HepG2 (cell line): ENCODE data around the gene NGF. TPM values are rescaled to one million over a fixed set of nuclear protein-coding genes. Genes with fewer than 3 reads are reported as not detected.

Experiments used
- ATAC-seq: fragments of 200-7000 bp; cut with Tn5 transposase; 3 replicates; pipeline ENCODE4 v1.9.1; 2020; ENCODE audit warnings: mild to moderate bottlenecking, moderate library complexity
- BruUV-seq: library from RNA; stranded (reverse); fragments of 400-500 nt; replicated peaks from 2 replicates; lab custom pipeline; 2021; lab: Mats Ljungman, UMichigan
- CTCF ChIA-PET: fragments of 300-600 bp; formaldehyde crosslinking; extraction: SDS; loops from one replicate; lab custom pipeline; 2021; ENCODE audit warnings: low total read pairs, inconsistent platforms, low intra/inter-chr PET ratio; lab: Yijun Ruan, JAX
- POLR2A ChIA-PET: fragments of 350-600 bp; sonication (Branson Sonifier 250); formaldehyde crosslinking; loops from one replicate; lab custom pipeline; 2020; ENCODE audit warnings: antibody characterized with exemption, inconsistent platforms; lab: Yijun Ruan, JAX
- DNase-seq: peaks from one replicate; pipeline ENCODE4 v3.0.0-alpha.2; 2015; ENCODE audit warnings: low spot score
- FAIRE-seq: peaks from 3 replicates; lab custom pipeline; 2011; peaks lifted over from hg19 to GRCh38; lab: Jason Lieb, UNC
- H2AFZ ChIP-seq: one replicate; pipeline ENCODE4 v1.6.1; 2011; ENCODE audit warnings: low read length, inconsistent platforms
- H3K27ac ChIP-seq: fragments of 300-600 bp; 3 replicates; pipeline ENCODE4 v1.8.0; 2011; ENCODE audit warnings: mixed run types, mild to moderate bottlenecking, mixed read lengths, low read length, inconsistent platforms; ENCODE audit not compliant: insufficient read depth; ENCODE audit errors: extremely low read length
- H3K27me3 ChIP-seq, 2 experiments: fragments of 200-600 bp in 1 of 2; 2 replicates in 1 of 2; 3 replicates in 1 of 2; pipeline versions ENCODE4 v1.6.0 to v1.8.0; 2011; ENCODE audit warnings: low read length in 2 of 2, mild to moderate bottlenecking in 2 of 2, moderate library complexity in 2 of 2, inconsistent platforms in 1 of 2; ENCODE audit not compliant: insufficient read depth in 2 of 2, control insufficient read depth in 1 of 2
- H3K36me3 ChIP-seq, 2 experiments: fragments of 200-600 bp in 1 of 2; replicated peaks in 1 of 2; 2 replicates in 1 of 2; 3 replicates in 1 of 2; pipeline versions ENCODE4 v1.5.1 to v1.8.0; 2011; ENCODE audit warnings: low read length in 2 of 2, inconsistent platforms in 1 of 2; ENCODE audit not compliant: insufficient read depth in 2 of 2, control insufficient read depth in 1 of 2
- H3K4me1 ChIP-seq: 2 replicates; pipeline ENCODE4 v1.5.1; 2012; ENCODE audit warnings: low read length, inconsistent platforms; ENCODE audit not compliant: insufficient read depth
- H3K4me2 ChIP-seq: 2 replicates; pipeline ENCODE4 v1.6.0; 2011; ENCODE audit warnings: low read depth, low read length, inconsistent platforms
- H3K4me3 ChIP-seq, 3 experiments: fragments of 200-600 bp in 1 of 3; sonication (generic), shearing (Covaris generic) in 1 of 3; replicated peaks in 1 of 3; 2 replicates each; pipeline ENCODE4 v1.5.1; 2011 to 2016; ENCODE audit warnings: low read length in 3 of 3, inconsistent platforms in 2 of 3, low read depth in 2 of 3, mild to moderate bottlenecking in 2 of 3, control low read depth in 1 of 3, mixed read lengths in 1 of 3; ENCODE audit not compliant: insufficient read depth in 1 of 3
- H3K79me2 ChIP-seq: one replicate; pipeline ENCODE4 v1.6.1; 2011; ENCODE audit warnings: low read length, inconsistent platforms; ENCODE audit not compliant: insufficient read depth
- H3K9ac ChIP-seq: 2 replicates; pipeline ENCODE4 v1.6.0; 2011; ENCODE audit warnings: mild to moderate bottlenecking, low read depth, low read length, inconsistent platforms; ENCODE audit not compliant: insufficient read depth
- H3K9me3 ChIP-seq: 2 replicates; pipeline ENCODE4 v1.5.1; 2012; ENCODE audit warnings: mild to moderate bottlenecking, low read length
- H4K20me1 ChIP-seq: 2 replicates; pipeline ENCODE4 v1.6.0; 2011; ENCODE audit warnings: inconsistent platforms, mild to moderate bottlenecking, low read length, moderate library complexity; ENCODE audit not compliant: insufficient read depth
- CREB1 ChIP-seq, 2 experiments: fragments of 450-650 bp in 1 of 2; IDR thresholded peaks; 2 replicates each; pipeline ENCODE4 v1.6.1; 2016 to 2017; ENCODE audit warnings: control low read depth in 1 of 2, mild to moderate bottlenecking in 1 of 2, missing compliant biosample characterization in 1 of 2, missing genetic modification characterization in 1 of 2
- ZKSCAN8 ChIP-seq: IDR thresholded peaks from 2 replicates; pipeline ENCODE4 v1.6.1; 2016; ENCODE audit warnings: borderline replicate concordance, missing genetic modification reagents, missing compliant biosample characterization
- ZNF577 ChIP-seq: sonication (generic); formaldehyde crosslinking; IDR thresholded peaks from 2 replicates; pipeline ENCODE4 v1.4.0; 2020; ENCODE audit warnings: mild to moderate bottlenecking, low read depth, missing genetic modification reagents, borderline replicate concordance
- in situ Hi-C: cut with HindIII; loops from 2 replicates; pipeline ENCODE4 v1.10.0; 2017; ENCODE audit warnings: low pct_unique_long_range_greater_than_20kb; ENCODE audit not compliant: extremely low pct_ligation_motif_present
- intact Hi-C: fragments of 100-400 bp; cut with micrococcal nuclease; formaldehyde crosslinking; loops from one replicate; pipeline ENCODE4 v1.10.0; 2022; ENCODE audit not compliant: unreplicated experiment
- polyA plus RNA-seq, 8 experiments: library from polyadenylated mRNA; depleted of rRNA in 3 of 8; stranded (reverse) in 7 of 8; unstranded in 1 of 8; fragments of >200 nt; fragmentation: Illumina TruSeq in 4 of 8; extraction: Trizol in 4 of 8; gene quantifications; 2 replicates each; pipeline versions ENCODE4 v1.2.1 to v1.2.3, GENCODE V29; 2011 to 2016; ENCODE audit warnings: low read depth in 4 of 8, missing spikeins in 1 of 8, mixed read lengths in 1 of 8; ENCODE audit not compliant: insufficient read depth in 1 of 8
- total RNA-seq, 5 experiments: library from RNA; depleted of rRNA; stranded (reverse); fragments of >200 nt; fragmentation: Illumina TruSeq; extraction: Trizol; gene quantifications; 2 replicates each; pipeline ENCODE4 v1.2.3, GENCODE V29; 2016; ENCODE audit warnings: low read depth in 1 of 5
- TF ChIP-seq, protein P1 (sequence below), 2 experiments: IDR thresholded peaks; 2 replicates each; pipeline ENCODE4 v1.6.1; 2011 to 2012; ENCODE audit warnings: low read length in 2 of 2, borderline replicate concordance in 1 of 2, low read depth in 1 of 2, mild to moderate bottlenecking in 1 of 2, moderate library complexity in 1 of 2
- TF ChIP-seq, protein P2 (sequence below): sonication (generic); formaldehyde crosslinking; IDR thresholded peaks from 2 replicates; pipeline ENCODE4 v1.4.0; 2020; ENCODE audit warnings: mild to moderate bottlenecking, missing genetic modification reagents
- TF ChIP-seq, protein P3 (sequence below): sonication (generic); formaldehyde crosslinking; IDR thresholded peaks from 2 replicates; pipeline ENCODE4 v1.4.0; 2020; ENCODE audit warnings: missing genetic modification reagents, low read depth, mild to moderate bottlenecking, borderline replicate concordance

The NGF gene
- total and polyA plus RNA-seq, 2 of the 13 experiments (the other 11 are each of a cell fraction or from before 2014, with no cell fraction given), result not detected

DNA sequence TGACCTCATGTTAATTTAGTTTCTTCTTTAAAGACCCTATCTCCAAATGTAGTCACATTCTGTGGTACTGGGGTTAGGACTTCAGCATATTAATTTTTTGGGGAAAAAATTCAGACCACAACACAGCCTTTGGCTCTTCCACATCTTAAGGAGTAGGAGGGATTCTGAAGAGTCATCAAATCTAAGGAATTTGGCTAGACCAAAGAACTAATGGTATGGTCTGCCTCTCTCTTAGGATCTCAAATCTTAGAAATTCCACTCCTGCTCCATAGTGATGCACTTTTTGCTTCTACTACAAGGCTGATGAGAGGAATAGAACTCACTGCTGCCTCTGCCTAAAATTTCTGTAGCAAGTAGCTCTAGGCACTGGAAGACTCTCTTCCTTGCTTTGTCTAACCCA lies 80.5 kb downstream of the NGF start:
- no TSS peak for BruUV-seq
- peaks cover 25% of the 10 kb centered on the region for H3K9me3 ChIP-seq
- H3K27ac ChIP-seq, result no peak overlapping the region
- H3K4me3 ChIP-seq, result no peak overlapping the region
- no peak for DNase-seq
- in situ Hi-C loops, result no loop called here
- H4K20me1 ChIP-seq, result no peaks in the 10 kb centered on the region
- no peaks in the 10 kb centered on the region for H3K36me3 ChIP-seq
- CTCF ChIA-PET, result no interaction called here
- TF ChIP-seq, protein P1, sequence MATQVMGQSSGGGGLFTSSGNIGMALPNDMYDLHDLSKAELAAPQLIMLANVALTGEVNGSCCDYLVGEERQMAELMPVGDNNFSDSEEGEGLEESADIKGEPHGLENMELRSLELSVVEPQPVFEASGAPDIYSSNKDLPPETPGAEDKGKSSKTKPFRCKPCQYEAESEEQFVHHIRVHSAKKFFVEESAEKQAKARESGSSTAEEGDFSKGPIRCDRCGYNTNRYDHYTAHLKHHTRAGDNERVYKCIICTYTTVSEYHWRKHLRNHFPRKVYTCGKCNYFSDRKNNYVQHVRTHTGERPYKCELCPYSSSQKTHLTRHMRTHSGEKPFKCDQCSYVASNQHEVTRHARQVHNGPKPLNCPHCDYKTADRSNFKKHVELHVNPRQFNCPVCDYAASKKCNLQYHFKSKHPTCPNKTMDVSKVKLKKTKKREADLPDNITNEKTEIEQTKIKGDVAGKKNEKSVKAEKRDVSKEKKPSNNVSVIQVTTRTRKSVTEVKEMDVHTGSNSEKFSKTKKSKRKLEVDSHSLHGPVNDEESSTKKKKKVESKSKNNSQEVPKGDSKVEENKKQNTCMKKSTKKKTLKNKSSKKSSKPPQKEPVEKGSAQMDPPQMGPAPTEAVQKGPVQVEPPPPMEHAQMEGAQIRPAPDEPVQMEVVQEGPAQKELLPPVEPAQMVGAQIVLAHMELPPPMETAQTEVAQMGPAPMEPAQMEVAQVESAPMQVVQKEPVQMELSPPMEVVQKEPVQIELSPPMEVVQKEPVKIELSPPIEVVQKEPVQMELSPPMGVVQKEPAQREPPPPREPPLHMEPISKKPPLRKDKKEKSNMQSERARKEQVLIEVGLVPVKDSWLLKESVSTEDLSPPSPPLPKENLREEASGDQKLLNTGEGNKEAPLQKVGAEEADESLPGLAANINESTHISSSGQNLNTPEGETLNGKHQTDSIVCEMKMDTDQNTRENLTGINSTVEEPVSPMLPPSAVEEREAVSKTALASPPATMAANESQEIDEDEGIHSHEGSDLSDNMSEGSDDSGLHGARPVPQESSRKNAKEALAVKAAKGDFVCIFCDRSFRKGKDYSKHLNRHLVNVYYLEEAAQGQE (IDR thresholded peaks at IDR 0.05; ENCODE audit: borderline replicate concordance in 1 of 2, low read depth in 1 of 2, low read length in 2 of 2), result no peak
- no peak for TF ChIP-seq CREB1 (IDR thresholded peaks at IDR 0.05)
- no peak for TF ChIP-seq CREB1 (CRISPR knock-in tag; IDR thresholded peaks at IDR 0.05)
- TF ChIP-seq, protein P2, sequence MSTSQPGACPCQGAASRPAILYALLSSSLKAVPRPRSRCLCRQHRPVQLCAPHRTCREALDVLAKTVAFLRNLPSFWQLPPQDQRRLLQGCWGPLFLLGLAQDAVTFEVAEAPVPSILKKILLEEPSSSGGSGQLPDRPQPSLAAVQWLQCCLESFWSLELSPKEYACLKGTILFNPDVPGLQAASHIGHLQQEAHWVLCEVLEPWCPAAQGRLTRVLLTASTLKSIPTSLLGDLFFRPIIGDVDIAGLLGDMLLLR, result no peak
- no peak for TF ChIP-seq ZKSCAN8 (CRISPR knock-in tag)
- no peak for TF ChIP-seq ZNF577
- TF ChIP-seq, protein P3, sequence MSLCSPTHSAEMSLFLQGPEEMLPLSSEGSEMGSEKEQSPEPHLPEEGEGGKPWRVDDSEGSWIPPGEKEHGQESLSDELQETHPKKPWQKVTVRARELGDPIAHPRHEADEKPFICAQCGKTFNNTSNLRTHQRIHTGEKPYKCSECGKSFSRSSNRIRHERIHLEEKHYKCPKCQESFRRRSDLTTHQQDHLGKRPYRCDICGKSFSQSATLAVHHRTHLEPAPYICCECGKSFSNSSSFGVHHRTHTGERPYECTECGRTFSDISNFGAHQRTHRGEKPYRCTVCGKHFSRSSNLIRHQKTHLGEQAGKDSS (CRISPR knock-in tag), result no peak
- TF ChIP-seq, all 625 proteins: peak for 0
- intact Hi-C loops, result no loop called here
- no peak overlapping the region for H2AFZ ChIP-seq
- ATAC-seq (no peak), FAIRE-seq (no peak)
- H3K79me2 ChIP-seq, result no peaks in the 10 kb centered on the region
- H3K27me3 ChIP-seq, result no peaks in the 10 kb centered on the region
- POLR2A ChIA-PET, result no interaction called here
- H3K4me1 ChIP-seq, result no peaks in the 10 kb centered on the region
- no peak overlapping the region for H3K4me2 ChIP-seq
- no peak overlapping the region for H3K9ac ChIP-seq
